GM19239 (cell line): ENCODE results near the gene ADAM19.
"Not testable (repeated sequence)": the region's sequence is repeated elsewhere in the genome, so short reads cannot be mapped to it uniquely, and the experiment has no call there.

Source experiments
- DNase-seq: peaks from one replicate; pipeline ENCODE4 v3.0.0; 2011; ENCODE audit warnings: low spot score; ENCODE audit not compliant: insufficient read length
- FAIRE-seq: peaks from 2 replicates; lab custom pipeline; 2011; peaks lifted over from hg19 to GRCh38; lab: Jason Lieb, UNC

The ADAM19 gene

DNA sequence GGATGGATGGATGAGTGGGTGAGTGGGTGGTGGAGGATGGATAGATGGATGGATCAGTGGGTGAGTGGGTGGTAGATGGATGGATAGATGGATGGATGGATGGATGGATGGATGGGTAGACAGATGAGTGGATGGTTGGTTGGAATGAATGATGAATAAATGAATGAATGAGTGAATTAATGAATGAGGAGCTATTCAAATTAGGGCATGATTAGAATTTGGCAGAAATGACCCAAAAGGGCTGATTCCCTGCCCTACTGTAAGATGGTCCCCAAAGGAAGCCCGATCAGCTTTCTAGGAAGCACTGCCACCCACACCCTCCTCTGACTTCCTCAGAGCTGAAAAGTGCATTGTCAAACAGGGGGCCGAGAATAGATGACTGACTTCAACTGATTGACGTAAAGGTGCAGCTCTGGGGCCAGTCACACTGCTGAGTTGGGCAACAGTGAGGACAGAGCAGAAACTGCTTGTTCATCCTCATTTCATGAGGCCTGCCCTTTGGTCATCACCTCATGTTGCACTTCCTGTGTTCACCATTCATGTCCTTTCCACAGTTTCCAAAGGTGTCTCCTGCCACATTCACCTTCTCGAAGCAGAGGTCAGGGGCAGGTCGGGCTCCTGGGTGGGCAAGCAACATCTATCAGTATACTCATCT is 81.3 kb downstream of the ADAM19 start:
- DNase-seq (no peak), FAIRE-seq (peak; percentile 23)

GRCh38 chr5:157492886-157493285 is 82.7 kb downstream of the ADAM19 start:
- no peak for DNase-seq
- no peak for FAIRE-seq

DNA sequence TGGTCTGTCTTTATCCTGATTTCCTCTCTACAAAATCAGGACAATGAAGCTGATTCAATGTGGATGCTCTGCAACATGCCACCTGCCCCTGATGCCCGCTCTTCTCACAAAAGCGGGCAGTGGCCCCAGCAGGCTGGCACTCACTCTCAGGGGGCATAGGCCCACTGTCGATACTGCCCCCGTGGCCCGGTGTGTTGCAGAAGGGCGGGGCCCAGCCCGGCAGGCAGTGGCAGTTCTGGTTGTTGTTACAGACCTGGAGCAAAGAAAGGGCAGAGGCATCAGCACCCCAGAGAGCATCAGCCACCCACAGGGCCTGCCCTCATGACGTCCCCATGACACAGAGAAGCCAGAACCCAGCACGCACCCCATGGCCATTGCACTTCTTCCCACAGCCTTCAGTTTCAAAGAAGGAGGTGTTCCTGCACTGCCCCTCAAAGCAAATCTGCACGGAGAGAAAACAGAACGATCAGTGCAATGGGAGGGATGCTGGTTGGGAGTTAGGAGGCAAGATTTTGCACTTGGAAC is 84.0 kb downstream of the ADAM19 start:
- FAIRE-seq (no peak), DNase-seq (no peak)

DNA sequence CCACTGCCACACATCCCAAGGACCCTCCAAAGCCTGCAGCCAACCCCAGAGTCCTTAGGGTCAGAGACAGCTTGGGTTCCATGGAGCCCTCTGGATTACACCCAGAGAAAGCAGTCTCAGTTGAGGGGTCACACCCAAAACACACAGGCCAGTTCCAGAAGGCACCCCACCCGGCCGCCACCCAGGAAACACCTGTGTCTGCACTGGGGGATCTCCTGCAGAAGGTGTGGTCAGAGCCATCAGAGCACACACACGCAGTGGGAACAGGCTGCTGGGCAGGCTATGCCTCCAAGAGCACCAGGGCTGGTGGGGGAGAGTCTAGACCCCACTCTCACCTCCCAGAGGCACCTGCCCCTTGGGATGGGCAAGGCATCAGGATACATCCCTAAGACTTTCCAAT is 88.2 kb downstream of the ADAM19 start:
- DNase-seq, result no peak
- peak; percentile 18 for FAIRE-seq

GRCh38 chr5:157486861-157487260 is 88.7 kb downstream of the ADAM19 start:
- FAIRE-seq (peak; percentile 72), DNase-seq (no peak)

DNA sequence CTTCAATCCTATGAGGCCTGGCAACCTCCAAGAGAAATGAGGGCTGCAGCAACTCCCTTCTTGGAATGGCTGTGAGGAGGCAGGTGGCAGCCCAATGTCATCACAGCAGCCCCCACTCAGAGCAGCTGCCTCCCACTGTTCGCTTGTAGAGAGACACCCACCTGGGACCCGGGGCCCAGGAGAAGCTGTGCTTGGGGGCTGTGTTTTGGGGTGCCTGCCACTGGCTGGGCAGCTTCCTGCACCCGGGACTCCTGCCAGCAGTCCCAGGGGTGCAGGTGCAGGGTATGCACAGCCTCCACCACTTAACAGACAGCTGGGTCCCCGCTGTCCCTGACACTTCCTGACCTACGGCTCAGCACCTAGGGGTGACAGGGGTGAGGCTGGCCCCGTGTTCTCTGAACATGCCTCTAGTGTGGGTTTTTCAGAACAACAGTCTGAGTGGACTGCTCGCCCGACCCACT is 89.3 kb downstream of the ADAM19 start:
- peak; percentile 49 for FAIRE-seq

GRCh38 chr5:157485811-157486210 is 89.8 kb downstream of the ADAM19 start:
- FAIRE-seq, result peak; percentile 61
- DNase-seq, result no peak

More for the DNA sequence above, 89.3 kb downstream of the ADAM19 start:
- no peak for DNase-seq

DNA sequence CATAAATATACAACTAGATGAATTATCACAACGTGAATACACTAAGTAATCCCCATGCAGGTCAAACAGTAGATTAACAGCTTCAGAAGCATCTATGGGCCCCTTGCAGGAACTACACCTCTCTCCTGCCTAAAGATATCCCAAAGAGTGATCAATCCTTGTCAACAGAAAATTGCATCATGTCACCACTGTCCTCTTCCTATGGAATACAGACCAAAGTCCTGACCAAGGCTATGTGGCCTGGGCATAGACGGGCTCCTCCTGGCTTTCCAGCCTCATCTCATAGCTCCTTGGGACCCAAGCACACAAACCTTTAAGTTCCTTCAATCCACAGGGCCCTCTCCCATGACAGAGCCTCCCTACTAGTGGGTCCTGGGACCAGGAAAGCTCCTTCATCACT is 90.2 kb downstream of the ADAM19 start:
- no peak for DNase-seq
- no peak for FAIRE-seq

- FAIRE-seq (no peak), DNase-seq (no peak)
Observed at GRCh38 chr5:157484768-157485167, 90.8 kb downstream of the ADAM19 start.

DNA sequence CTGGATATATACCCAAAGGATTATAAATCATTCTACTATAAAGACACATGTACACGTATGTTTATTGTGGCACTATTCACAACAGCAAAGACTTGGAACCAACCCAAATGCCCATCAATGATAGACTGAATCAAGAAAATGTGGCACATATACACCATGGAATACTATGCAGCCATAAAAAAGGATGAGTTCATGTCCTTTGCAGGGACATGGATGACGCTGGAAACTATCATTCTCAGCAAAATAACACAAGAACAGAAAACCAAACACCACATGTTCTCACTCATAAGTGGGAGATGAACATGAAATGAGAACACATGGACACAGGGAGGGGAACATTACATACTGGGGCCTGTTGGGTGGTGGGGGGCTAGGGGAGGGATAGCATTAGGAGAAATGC is 92.9 kb downstream of the ADAM19 start:
- FAIRE-seq, DNase-seq: not testable (repeated sequence)

DNA sequence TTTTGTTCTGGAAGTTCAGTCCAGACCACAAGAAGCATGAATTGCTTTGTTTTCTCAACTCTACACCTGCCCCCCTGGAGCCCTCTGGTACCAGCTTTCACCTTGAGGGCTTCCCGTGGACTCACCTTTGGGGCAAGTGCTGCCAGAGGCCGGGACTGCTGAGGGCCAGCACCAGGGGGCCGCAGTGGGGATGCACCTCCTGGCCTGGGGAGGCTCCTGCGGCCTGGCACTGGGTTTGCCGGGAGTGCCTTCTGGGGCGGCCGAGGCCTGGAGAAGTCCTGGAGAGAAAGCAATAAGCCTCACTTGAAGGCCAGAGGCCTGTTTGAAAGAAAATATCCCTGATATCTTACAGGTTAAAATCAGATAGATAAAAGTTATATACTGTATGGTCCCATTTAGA is 93.9 kb downstream of the ADAM19 start:
- DNase-seq (no peak), FAIRE-seq (no peak)

GRCh38 chr5:157481265-157481664 is 94.3 kb downstream of the ADAM19 start:
- FAIRE-seq (no peak), DNase-seq (no peak)

- DNase-seq, result no peak
- no peak for FAIRE-seq
Observed at GRCh38 chr5:157479612-157480510, 95.7 kb downstream of the ADAM19 start.

DNA sequence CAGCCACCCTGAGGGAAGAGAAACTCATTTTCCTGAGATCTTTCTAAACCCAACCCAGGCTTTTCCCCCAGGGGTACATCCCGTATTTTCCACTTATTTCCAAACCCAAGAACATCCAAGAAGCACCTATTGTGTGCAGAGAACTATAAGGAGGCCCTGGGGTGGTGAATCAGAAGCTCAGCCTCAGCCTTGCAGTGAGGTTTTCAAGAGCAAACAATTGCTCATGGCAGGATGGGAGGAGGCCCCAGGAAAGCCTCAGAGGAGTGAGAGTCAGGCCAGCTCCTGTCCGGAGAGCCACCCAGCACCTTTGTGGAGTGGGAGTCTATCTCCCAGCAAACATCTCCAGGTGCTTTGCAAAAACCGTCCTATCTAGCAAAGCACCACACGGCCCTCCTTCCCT is 96.4 kb downstream of the ADAM19 start:
- FAIRE-seq (no peak), DNase-seq (no peak)

GRCh38 chr5:157478726-157479125 is 96.8 kb downstream of the ADAM19 start:
- no peak for FAIRE-seq
- DNase-seq, result no peak

DNA sequence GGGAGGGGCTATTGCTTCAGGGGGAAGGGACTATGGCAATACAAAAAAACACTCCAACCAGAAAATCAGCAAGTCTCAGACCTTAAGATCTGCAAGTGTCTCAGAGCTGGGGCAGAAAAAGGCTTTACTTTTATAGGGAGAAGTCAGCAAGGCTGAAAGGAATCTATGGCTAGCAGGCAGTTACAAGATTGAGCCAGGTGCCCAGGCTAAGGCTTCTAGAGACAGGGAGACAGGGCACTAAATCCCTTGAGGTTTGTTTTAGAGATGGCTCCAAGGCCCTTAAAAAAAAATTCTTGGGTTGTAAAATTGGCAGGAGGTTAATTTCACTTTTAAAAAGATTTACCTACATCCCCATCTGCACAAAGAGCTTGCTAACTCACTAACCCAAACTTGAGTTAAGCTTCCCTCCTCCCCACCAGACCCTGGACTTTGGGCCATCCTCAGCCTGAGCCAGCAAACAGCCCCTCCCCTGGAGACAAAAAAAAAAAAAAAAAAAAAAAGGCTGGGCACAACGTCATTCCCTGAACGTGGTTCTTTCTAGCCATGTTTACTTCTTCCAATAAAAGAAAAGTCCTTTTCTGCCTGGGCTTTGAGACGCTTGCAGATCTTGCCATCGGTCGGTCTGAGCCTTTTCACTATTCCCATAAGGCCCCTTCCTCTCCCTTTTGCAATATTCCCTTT is 97.6 kb downstream of the ADAM19 start:
- peak; percentile 66 for FAIRE-seq
- no peak for DNase-seq

GRCh38 chr5:157476702-157477408 is 98.7 kb downstream of the ADAM19 start:
- FAIRE-seq, result peak; percentile 64
- peak; percentile 53 for DNase-seq

DNA sequence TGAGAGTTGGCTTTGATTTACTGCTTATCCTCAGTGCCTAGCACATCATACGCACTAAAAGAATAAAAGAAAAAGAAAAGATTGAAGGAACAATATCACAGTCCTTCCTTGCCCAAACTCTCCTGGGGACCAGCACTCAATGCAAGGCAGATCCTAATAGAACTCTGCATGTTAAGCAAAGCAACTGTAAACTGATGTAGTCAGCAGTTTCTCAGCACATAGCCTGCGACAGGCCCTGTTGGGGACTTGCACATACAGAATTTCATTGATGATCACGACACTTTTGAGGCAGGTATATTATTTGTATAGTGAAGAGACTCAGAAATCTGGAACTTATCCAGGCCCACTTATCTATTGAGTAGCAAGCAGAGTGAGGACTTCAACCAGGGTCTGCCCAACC is 100.1 kb downstream of the ADAM19 start:
- FAIRE-seq (no peak), DNase-seq (no peak)

DNA sequence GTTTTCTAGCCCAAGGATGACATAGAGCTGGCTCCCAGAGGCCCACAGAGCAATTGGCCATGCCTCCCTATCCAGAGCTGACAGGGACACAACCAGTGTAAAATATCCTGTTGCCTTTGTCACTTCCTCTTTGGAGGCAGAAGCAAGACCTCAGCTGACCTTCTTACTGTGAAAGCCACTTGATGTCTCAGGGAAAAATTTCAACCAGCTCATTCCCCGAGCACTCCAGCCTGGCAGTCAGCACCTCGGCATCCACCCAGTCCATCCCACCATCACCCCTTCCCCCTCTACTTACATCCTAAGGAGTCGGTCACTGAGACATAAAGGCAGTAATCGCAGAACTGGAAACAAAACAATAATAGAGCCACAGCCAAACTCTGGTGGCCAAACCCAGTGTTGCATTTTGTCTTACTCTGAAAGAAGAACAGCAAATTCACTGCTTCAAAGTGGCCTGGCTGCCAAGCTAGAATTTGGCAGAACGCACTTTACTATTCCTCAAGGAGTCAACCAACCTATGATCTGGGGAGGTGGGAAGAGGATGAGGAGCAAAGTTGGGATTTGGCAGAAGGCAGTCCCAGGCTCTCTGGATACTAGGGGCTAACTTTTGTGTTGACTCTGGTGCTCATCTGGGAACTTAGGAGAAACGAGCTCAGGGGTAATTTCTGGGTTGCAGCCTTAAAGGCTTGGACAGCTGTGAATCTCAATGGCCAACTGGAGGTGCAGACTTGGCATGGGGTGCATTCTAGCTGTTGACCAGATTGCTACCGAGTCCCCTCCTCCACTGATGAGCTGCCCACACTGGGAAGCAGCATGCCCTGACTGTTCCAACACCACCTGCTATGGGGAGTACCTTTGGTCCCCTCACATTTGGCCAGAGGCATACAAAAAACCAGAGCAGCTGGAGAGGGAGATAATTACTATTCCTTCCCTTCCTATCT is 101.9 kb downstream of the ADAM19 start:
- no peak for FAIRE-seq

More for the DNA sequence above, 101.9 kb downstream of the ADAM19 start:
- no peak for DNase-seq
